ENCODE data around the gene ACADL.

Gene ACADL

DNA sequence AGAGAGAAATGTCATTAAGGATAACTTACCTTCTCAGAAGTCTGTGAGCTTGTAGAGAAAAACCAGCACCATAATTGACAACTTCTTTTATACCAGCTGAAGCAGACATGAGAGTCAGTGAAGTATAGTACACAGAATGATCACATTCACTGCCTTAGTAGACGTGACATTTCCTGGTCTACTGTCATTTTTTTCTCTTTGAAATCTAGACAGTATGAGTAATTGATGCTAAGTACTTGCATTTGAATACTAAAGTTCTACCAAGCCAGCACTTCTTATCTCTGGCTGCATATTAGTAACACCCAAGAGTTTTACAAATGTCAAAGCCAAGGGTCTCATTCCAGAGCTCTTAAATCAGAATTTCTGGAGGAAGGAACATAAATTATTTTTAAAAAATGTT is 25.4 kb upstream of the ACADL start:
- H3K27me3 ChIP-seq (ENCODE audit: insufficient read depth, poor library complexity, severe bottlenecking), result peaks cover 2% of the 10 kb centered on the region
- no peak for DNase-seq (ENCODE audit: low read depth in 1 of 2, low spot score in 1 of 2)
- H3K27ac ChIP-seq (replicated peaks), result no peak overlapping the region
- no peak overlapping the region for H3K4me3 ChIP-seq (replicated peaks; ENCODE audit: insufficient read depth, low read length)
- TF ChIP-seq, protein P1, sequence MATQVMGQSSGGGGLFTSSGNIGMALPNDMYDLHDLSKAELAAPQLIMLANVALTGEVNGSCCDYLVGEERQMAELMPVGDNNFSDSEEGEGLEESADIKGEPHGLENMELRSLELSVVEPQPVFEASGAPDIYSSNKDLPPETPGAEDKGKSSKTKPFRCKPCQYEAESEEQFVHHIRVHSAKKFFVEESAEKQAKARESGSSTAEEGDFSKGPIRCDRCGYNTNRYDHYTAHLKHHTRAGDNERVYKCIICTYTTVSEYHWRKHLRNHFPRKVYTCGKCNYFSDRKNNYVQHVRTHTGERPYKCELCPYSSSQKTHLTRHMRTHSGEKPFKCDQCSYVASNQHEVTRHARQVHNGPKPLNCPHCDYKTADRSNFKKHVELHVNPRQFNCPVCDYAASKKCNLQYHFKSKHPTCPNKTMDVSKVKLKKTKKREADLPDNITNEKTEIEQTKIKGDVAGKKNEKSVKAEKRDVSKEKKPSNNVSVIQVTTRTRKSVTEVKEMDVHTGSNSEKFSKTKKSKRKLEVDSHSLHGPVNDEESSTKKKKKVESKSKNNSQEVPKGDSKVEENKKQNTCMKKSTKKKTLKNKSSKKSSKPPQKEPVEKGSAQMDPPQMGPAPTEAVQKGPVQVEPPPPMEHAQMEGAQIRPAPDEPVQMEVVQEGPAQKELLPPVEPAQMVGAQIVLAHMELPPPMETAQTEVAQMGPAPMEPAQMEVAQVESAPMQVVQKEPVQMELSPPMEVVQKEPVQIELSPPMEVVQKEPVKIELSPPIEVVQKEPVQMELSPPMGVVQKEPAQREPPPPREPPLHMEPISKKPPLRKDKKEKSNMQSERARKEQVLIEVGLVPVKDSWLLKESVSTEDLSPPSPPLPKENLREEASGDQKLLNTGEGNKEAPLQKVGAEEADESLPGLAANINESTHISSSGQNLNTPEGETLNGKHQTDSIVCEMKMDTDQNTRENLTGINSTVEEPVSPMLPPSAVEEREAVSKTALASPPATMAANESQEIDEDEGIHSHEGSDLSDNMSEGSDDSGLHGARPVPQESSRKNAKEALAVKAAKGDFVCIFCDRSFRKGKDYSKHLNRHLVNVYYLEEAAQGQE (IDR thresholded peaks at IDR 0.05; ENCODE audit: insufficient replicate concordance, low read depth), result no peak

DNA sequence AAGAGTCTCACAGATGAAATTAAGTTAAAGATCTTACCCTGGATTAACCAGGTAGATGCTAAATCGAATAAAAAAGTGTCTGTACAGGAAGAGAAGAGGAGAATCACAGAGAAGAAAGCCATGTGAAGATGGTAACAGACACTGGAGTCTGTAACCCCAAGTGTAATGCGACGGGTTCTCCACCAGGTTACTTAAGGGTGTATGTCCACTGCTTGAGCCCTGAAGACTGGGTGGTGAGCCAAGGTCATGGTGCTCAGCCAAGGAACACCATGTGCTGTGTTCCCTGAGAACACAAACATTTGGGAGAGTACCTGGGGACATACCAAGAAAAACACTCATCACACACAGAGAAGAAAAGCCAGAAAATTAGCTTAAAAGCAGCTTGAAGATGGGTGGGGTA is 8.2 kb upstream of the ACADL start:
- H3K27me3 ChIP-seq (ENCODE audit: insufficient read depth, poor library complexity, severe bottlenecking), result no peaks in the 10 kb centered on the region
- no peak for DNase-seq (ENCODE audit: low read depth in 1 of 2, low spot score in 1 of 2)
- TF ChIP-seq, protein P1 (IDR thresholded peaks at IDR 0.05; ENCODE audit: insufficient replicate concordance, low read depth), result no peak
- no peak for TF ChIP-seq SPI1 (IDR thresholded peaks at IDR 0.05; ENCODE audit: borderline replicate concordance, low read depth)
- H3K4me3 ChIP-seq (replicated peaks; ENCODE audit: insufficient read depth, low read length), result no peak overlapping the region
- H3K27ac ChIP-seq (replicated peaks), result no peak overlapping the region

DNA sequence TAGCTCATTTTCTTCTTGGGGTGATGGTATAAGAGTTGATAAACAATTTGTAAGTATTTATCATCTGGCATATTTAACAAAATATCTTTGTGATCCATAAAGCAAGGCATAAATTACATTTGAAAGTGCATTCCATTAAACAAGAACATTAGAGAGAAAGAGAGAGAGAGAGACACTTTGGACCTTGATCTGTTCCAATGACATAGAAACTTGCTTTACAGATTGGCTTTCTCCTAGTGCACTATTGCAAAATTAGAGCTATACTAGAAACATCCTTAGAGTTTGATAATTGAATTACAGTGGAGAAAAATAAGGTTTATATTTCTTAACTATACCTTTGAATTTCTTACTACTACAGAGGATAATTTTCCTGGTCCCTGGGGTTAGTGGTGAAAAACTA is 5.7 kb upstream of the ACADL start:
- no peak overlapping the region for H3K4me3 ChIP-seq (replicated peaks; ENCODE audit: insufficient read depth, low read length)
- H3K27ac ChIP-seq (replicated peaks), result no peak overlapping the region

DNA sequence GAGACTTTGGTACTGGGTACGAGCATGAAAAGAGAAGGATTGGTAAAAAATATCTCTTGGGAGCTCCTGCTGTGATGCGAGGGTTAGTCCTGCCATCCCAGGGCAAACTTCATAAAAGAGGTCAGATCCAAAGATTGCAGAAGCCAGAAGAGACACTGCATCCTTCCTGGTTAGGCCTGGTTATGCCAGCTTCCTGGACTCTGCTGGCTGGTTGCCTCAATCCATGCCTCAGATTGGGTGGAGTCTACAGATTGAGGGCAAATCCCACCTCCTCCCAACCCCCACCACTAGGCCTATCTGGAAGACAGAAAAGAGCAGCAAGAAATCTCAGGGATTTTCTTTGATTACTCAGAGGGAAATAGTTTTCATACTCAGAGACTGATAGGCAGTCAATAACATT is 5.3 kb upstream of the ACADL start:
- TF ChIP-seq, protein P1 (IDR thresholded peaks at IDR 0.05; ENCODE audit: insufficient replicate concordance, low read depth), result no peak
- TF ChIP-seq SPI1 (IDR thresholded peaks at IDR 0.05; ENCODE audit: borderline replicate concordance, low read depth), result no peak
- TF ChIP-seq GABPA (IDR thresholded peaks at IDR 0.05; ENCODE audit: low read depth), result no peak
- TF ChIP-seq, protein P2, sequence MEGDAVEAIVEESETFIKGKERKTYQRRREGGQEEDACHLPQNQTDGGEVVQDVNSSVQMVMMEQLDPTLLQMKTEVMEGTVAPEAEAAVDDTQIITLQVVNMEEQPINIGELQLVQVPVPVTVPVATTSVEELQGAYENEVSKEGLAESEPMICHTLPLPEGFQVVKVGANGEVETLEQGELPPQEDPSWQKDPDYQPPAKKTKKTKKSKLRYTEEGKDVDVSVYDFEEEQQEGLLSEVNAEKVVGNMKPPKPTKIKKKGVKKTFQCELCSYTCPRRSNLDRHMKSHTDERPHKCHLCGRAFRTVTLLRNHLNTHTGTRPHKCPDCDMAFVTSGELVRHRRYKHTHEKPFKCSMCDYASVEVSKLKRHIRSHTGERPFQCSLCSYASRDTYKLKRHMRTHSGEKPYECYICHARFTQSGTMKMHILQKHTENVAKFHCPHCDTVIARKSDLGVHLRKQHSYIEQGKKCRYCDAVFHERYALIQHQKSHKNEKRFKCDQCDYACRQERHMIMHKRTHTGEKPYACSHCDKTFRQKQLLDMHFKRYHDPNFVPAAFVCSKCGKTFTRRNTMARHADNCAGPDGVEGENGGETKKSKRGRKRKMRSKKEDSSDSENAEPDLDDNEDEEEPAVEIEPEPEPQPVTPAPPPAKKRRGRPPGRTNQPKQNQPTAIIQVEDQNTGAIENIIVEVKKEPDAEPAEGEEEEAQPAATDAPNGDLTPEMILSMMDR (IDR thresholded peaks at IDR 0.05; ENCODE audit: insufficient read depth, low read length), result no peak
- no peak for TF ChIP-seq POLR2AphosphoS5 (IDR thresholded peaks at IDR 0.05; ENCODE audit: low read depth)
- Histone ChIP-seq H3K27me3 (ENCODE audit: insufficient read depth, poor library complexity, severe bottlenecking) (peaks cover 14% of the 10 kb centered on the region), H3K4me3 (replicated peaks; ENCODE audit: insufficient read depth, low read length) (no peak overlapping the region), H3K27ac (replicated peaks) (no peak overlapping the region)
- no peak for DNase-seq (ENCODE audit: low read depth in 1 of 2, low spot score in 1 of 2)

More for the DNA sequence above, 5.7 kb upstream of the ACADL start:
- DNase-seq (ENCODE audit: low read depth in 1 of 2, low spot score in 1 of 2), result no peak
- TF ChIP-seq, protein P2 (IDR thresholded peaks at IDR 0.05; ENCODE audit: insufficient read depth, low read length), result no peak
- TF ChIP-seq SPI1 (IDR thresholded peaks at IDR 0.05; ENCODE audit: borderline replicate concordance, low read depth) (no peak), GABPA (IDR thresholded peaks at IDR 0.05; ENCODE audit: low read depth) (no peak), POLR2AphosphoS5 (IDR thresholded peaks at IDR 0.05; ENCODE audit: low read depth) (no peak)
- TF ChIP-seq, protein P1 (IDR thresholded peaks at IDR 0.05; ENCODE audit: insufficient replicate concordance, low read depth), result no peak
- H3K27me3 ChIP-seq (ENCODE audit: insufficient read depth, poor library complexity, severe bottlenecking), result peaks cover 11% of the 10 kb centered on the region

Measured in HL-60 (cell line).